H9 (cell line): ENCODE data around the gene ZNF730. TPM values are rescaled to one million over a fixed set of nuclear protein-coding genes. Genes with fewer than 3 reads are reported as not detected.

Experiments used
- DNase-seq: peaks from one replicate; pipeline ENCODE4 v3.0.0-alpha.2; 2017
- H2AFZ ChIP-seq: one replicate; pipeline ENCODE4 v1.6.1; 2013; ENCODE audit warnings: mild to moderate bottlenecking, low read length, control low read depth, moderate library complexity
- H2AK5ac ChIP-seq: 2 replicates; pipeline ENCODE4 v1.6.1; 2013; ENCODE audit warnings: low read length, control low read depth, mixed read lengths; ENCODE audit not compliant: insufficient read length
- H2BK120ac ChIP-seq: one replicate; pipeline ENCODE4 v1.6.1; 2013; ENCODE audit warnings: low read depth, mild to moderate bottlenecking, low read length, control low read depth, inconsistent platforms; ENCODE audit not compliant: poor library complexity, severe bottlenecking
- H2BK12ac ChIP-seq: 2 replicates; pipeline ENCODE4 v1.6.1; 2013; ENCODE audit warnings: low read length, control low read depth, mixed read lengths, low read depth; ENCODE audit not compliant: insufficient read length
- H2BK15ac ChIP-seq: 2 replicates; pipeline ENCODE4 v1.6.1; 2013; ENCODE audit warnings: low read depth, low read length, control low read depth
- H2BK20ac ChIP-seq: one replicate; pipeline ENCODE4 v1.6.1; 2013; ENCODE audit warnings: low read depth, mild to moderate bottlenecking, low read length, control low read depth, inconsistent platforms; ENCODE audit not compliant: poor library complexity, severe bottlenecking
- H2BK5ac ChIP-seq: 2 replicates; pipeline ENCODE4 v1.6.1; 2013; ENCODE audit warnings: low read length, control low read depth, mixed read lengths; ENCODE audit not compliant: insufficient read length
- H3K14ac ChIP-seq: 2 replicates; pipeline ENCODE4 v1.6.1; 2013; ENCODE audit warnings: low read length, control low read depth; ENCODE audit not compliant: insufficient read depth
- H3K18ac ChIP-seq: 2 replicates; pipeline ENCODE4 v1.6.1; 2013; ENCODE audit warnings: low read depth, mild to moderate bottlenecking, mixed read lengths, low read length, control low read depth; ENCODE audit not compliant: insufficient read length
- H3K23ac ChIP-seq: 2 replicates; pipeline ENCODE4 v1.6.1; 2013; ENCODE audit warnings: low read length, control low read depth, mixed read lengths, low read depth; ENCODE audit not compliant: insufficient read length
- H3K23me2 ChIP-seq: 2 replicates; pipeline ENCODE4 v1.6.1; 2013; ENCODE audit warnings: low read depth, mild to moderate bottlenecking, mixed read lengths, low read length, control low read depth; ENCODE audit not compliant: insufficient read length, poor library complexity, severe bottlenecking
- H3K27ac ChIP-seq: 2 replicates; pipeline ENCODE4 v1.5.1; 2013; ENCODE audit warnings: low read length, control low read depth, mixed read lengths, low read depth; ENCODE audit not compliant: insufficient read length
- H3K27me3 ChIP-seq: 2 replicates; pipeline ENCODE4 v1.6.1; 2013; ENCODE audit warnings: low read length, control low read depth, inconsistent platforms; ENCODE audit not compliant: insufficient read depth
- H3K4ac ChIP-seq: 2 replicates; pipeline ENCODE4 v1.6.1; 2013; ENCODE audit warnings: low read depth, mild to moderate bottlenecking, control low read depth, inconsistent platforms, low read length, moderate library complexity
- H3K4me1 ChIP-seq: 2 replicates; pipeline ENCODE4 v1.6.1; 2013; ENCODE audit warnings: low read length, control low read depth, inconsistent platforms; ENCODE audit not compliant: insufficient read depth
- H3K4me2 ChIP-seq: 2 replicates; pipeline ENCODE4 v1.6.1; 2013; ENCODE audit warnings: low read length, control low read depth, mixed read lengths; ENCODE audit not compliant: insufficient read length, insufficient read depth
- H3K56ac ChIP-seq: 2 replicates; pipeline ENCODE4 v1.6.1; 2013; ENCODE audit warnings: low read depth, mild to moderate bottlenecking, mixed read lengths, low read length, control low read depth; ENCODE audit not compliant: insufficient read length
- H3K79me1 ChIP-seq: 2 replicates; pipeline ENCODE4 v1.6.1; 2013; ENCODE audit warnings: low read depth, mild to moderate bottlenecking, moderate library complexity, low read length, control low read depth, inconsistent platforms; ENCODE audit not compliant: insufficient read depth, poor library complexity, severe bottlenecking
- H3K79me2 ChIP-seq: 2 replicates; pipeline ENCODE4 v1.6.1; 2013; ENCODE audit warnings: low read length, control low read depth, inconsistent platforms; ENCODE audit not compliant: insufficient read depth
- H3K9ac ChIP-seq: 2 replicates; pipeline ENCODE4 v1.6.1; 2013; ENCODE audit warnings: low read length, control low read depth, mixed read lengths; ENCODE audit not compliant: insufficient read length; ENCODE audit errors: extremely low read depth
- H3K9me3 ChIP-seq: one replicate; pipeline ENCODE4 v1.6.1; 2013; ENCODE audit warnings: low read depth, low read length, inconsistent platforms; ENCODE audit not compliant: control insufficient read depth
- H3T11ph ChIP-seq: one replicate; pipeline ENCODE4 v1.6.1; 2013; ENCODE audit warnings: mild to moderate bottlenecking, low read length, control low read depth, inconsistent platforms
- H4K20me1 ChIP-seq: one replicate; pipeline ENCODE4 v1.6.1; 2013; ENCODE audit not compliant: control insufficient read depth, insufficient read length, insufficient read depth
- H4K5ac ChIP-seq: 2 replicates; pipeline ENCODE4 v1.6.1; 2013; ENCODE audit warnings: low read depth, mild to moderate bottlenecking, mixed read lengths, low read length, control low read depth; ENCODE audit not compliant: insufficient read length
- H4K8ac ChIP-seq: replicated peaks from 2 replicates; pipeline ENCODE4 v1.6.1; 2013; ENCODE audit warnings: low read length, control low read depth, mixed read lengths, low read depth; ENCODE audit not compliant: insufficient read length
- H4K91ac ChIP-seq: 2 replicates; pipeline ENCODE4 v1.6.1; 2013; ENCODE audit warnings: low read depth, mild to moderate bottlenecking, moderate library complexity, mixed read lengths, low read length, control low read depth; ENCODE audit not compliant: insufficient read length
- H3K27ac Mint-ChIP-seq, 3 experiments: 2 replicates in 2 of 3; 3 replicates in 1 of 3; pipeline ENCODE4 v1.8.0; 2020 to 2021; ENCODE audit warnings: mixed read lengths in 3 of 3, mild to moderate bottlenecking in 1 of 3, moderate library complexity in 1 of 3
- H3K27me3 Mint-ChIP-seq: 2 replicates; pipeline ENCODE4 v1.8.0; 2021; ENCODE audit warnings: low read depth, mild to moderate bottlenecking, moderate library complexity, mixed read lengths
- H3K36me3 Mint-ChIP-seq, 3 experiments: 2 replicates in 2 of 3; 3 replicates in 1 of 3; pipeline ENCODE4 v1.8.0; 2020 to 2021; ENCODE audit warnings: low read depth in 3 of 3, mixed read lengths in 3 of 3; ENCODE audit not compliant: insufficient read depth in 1 of 3
- H3K4me1 Mint-ChIP-seq, 2 experiments: 2 replicates each; pipeline ENCODE4 v1.8.0; 2020; ENCODE audit warnings: mixed read lengths in 2 of 2
- H3K4me3 Mint-ChIP-seq, 2 experiments: 2 replicates in 1 of 2; 3 replicates in 1 of 2; pipeline ENCODE4 v1.8.0; 2020 to 2021; ENCODE audit warnings: mild to moderate bottlenecking in 2 of 2, mixed read lengths in 2 of 2, moderate library complexity in 1 of 2
- H3K9me3 Mint-ChIP-seq, 2 experiments: 2 replicates in 1 of 2; 3 replicates in 1 of 2; pipeline ENCODE4 v1.8.0; 2020; ENCODE audit warnings: mild to moderate bottlenecking in 2 of 2, mixed read lengths in 2 of 2, moderate library complexity in 1 of 2
- CTCF ChIP-seq: fragments of 200-600 bp; sonication (generic); conservative IDR thresholded peaks from 3 replicates; pipeline ENCODE4 v1.8.0; 2021; ENCODE audit warnings: antibody characterized with exemption, mild to moderate bottlenecking
- WGBS: extraction: QIAGEN DNeasy Blood & Tissue Kit; methylation state at CpG from one replicate; pipeline ENCODE4 v1.1.7; 2013; ENCODE audit warnings: missing lambda C conversion rate, low lambda C conversion rate, mixed read lengths; ENCODE audit not compliant: insufficient read length; ENCODE audit errors: extremely low coverage; 5-methylcytosine and 5-hydroxymethylcytosine counted together
- total RNA-seq: library from RNA; stranded (reverse); gene quantifications from 2 replicates; pipeline ENCODE4 v1.2.1, GENCODE V29; 2021

The ZNF730 gene
- total RNA-seq, 1 experiment from 2014 or later, result 19.7 TPM

- H4K5ac ChIP-seq, result no peak overlapping the region
- H3K9me3 ChIP-seq, result no peaks in the 10 kb centered on the region
- no peaks in the 10 kb centered on the region for H3K27me3 ChIP-seq
- H3K23me2 ChIP-seq, result no peaks in the 10 kb centered on the region
- no peak overlapping the region for H2BK20ac ChIP-seq
- H3K14ac ChIP-seq, result no peak overlapping the region
- H4K8ac ChIP-seq, result no peak overlapping the region
- H2AFZ ChIP-seq, result no peak overlapping the region
- no peak overlapping the region for H2BK12ac ChIP-seq
- WGBS, result no CpG with 5 or more reads among the region's 7 CpGs
- no peak overlapping the region for H4K91ac ChIP-seq
- H2BK15ac ChIP-seq, result no peak overlapping the region
- DNase-seq, result no peak
- peaks cover 8% of the 10 kb centered on the region for H3K79me1 ChIP-seq
- Mint-ChIP-seq H3K4me1 (no peaks in the 10 kb centered on the region), H3K36me3 (peaks cover 76 to 83% (median 83%) of the 10 kb centered on the region in 3 experiments), H3K27ac (no peak overlapping the region; a peak in 2 of 7 replicates), H3K27me3 (no peaks in the 10 kb centered on the region), H3K9me3 (peaks cover 0 to 3% of the 10 kb centered on the region in 2 experiments; a peak in 2 of 5 replicates), H3K4me3 (no peak overlapping the region; a peak in 1 of 5 replicates)
- no peaks in the 10 kb centered on the region for H3K4me1 ChIP-seq
- no peak overlapping the region for H2BK5ac ChIP-seq
- H3K18ac ChIP-seq, result no peak overlapping the region
- no peak overlapping the region for H3T11ph ChIP-seq
- no peaks in the 10 kb centered on the region for H4K20me1 ChIP-seq
- no peak overlapping the region for H3K23ac ChIP-seq
- peaks cover 10% of the 10 kb centered on the region; the same call in 1 of the 2 replicates for H3K79me2 ChIP-seq
- H3K9ac ChIP-seq, result no peak overlapping the region
- H2AK5ac ChIP-seq, result no peak overlapping the region
- no peak overlapping the region for H2BK120ac ChIP-seq
- H3K4me2 ChIP-seq, result no peak overlapping the region
- H3K4ac ChIP-seq, result no peak overlapping the region
- no peak overlapping the region for H3K27ac ChIP-seq
- no peak for TF ChIP-seq CTCF
- no peak overlapping the region for H3K56ac ChIP-seq
Measured at GRCh38 chr19:23099966-23100365, 16.9 kb upstream of the ZNF730 start.
